OCI-LY3 (cell line): ENCODE data around the gene SESN3.

Experiments used
- EZH2phosphoT487 ChIP-seq: fragments of 200-600 bp; shearing (Covaris generic); IDR thresholded peaks from 2 replicates; pipeline ENCODE4 v1.6.1; 2018; ENCODE audit warnings: antibody characterized with exemption, mixed run types, low read depth
- TF ChIP-seq, protein P1 (sequence below): fragments of 200-600, 300-600 bp; sonication (generic); IDR thresholded peaks from 2 replicates; pipeline ENCODE4 v1.5.1; 2014; ENCODE audit warnings: antibody characterized with exemption, low read length, low read depth

DNA sequence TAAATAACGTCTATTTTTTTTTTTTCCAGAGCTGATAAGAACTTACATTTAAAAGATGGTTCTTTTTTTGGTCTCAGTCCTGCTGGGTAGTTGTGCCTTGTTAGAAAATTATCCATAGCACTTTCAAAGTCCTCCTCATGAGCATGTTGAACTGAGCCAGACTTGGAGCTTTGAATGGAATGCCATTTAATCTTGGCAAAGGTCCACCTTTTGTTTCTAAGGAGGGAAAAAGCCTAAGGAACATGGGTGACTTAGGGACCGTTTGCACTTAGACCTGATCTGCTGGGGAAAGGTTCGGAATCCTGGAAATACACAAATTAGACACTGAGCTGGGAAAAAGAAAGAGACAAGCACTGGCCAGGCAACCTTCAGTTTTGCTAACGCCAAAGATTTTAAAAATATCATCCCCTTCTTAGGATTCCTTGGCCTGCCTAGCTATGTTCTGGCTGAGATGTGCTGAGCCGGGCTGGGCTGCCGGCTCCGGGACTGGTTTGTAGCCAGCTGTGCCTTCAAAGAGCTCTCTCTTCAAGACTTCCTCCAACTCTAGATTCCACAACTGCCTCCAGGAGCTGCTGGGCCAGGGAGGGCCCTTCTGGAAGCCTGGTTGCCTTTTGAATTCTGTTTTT lies 74.0 kb downstream of the SESN3 start:
- TF ChIP-seq, protein P1, sequence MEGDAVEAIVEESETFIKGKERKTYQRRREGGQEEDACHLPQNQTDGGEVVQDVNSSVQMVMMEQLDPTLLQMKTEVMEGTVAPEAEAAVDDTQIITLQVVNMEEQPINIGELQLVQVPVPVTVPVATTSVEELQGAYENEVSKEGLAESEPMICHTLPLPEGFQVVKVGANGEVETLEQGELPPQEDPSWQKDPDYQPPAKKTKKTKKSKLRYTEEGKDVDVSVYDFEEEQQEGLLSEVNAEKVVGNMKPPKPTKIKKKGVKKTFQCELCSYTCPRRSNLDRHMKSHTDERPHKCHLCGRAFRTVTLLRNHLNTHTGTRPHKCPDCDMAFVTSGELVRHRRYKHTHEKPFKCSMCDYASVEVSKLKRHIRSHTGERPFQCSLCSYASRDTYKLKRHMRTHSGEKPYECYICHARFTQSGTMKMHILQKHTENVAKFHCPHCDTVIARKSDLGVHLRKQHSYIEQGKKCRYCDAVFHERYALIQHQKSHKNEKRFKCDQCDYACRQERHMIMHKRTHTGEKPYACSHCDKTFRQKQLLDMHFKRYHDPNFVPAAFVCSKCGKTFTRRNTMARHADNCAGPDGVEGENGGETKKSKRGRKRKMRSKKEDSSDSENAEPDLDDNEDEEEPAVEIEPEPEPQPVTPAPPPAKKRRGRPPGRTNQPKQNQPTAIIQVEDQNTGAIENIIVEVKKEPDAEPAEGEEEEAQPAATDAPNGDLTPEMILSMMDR: no peak
- no peak for TF ChIP-seq EZH2phosphoT487
